ENCODE measurements around the gene ACOT6.
"Not testable (repeated sequence)": the region's sequence is repeated elsewhere in the genome, so short reads cannot be mapped to it uniquely, and the experiment has no call there.

The ACOT6 gene

DNA sequence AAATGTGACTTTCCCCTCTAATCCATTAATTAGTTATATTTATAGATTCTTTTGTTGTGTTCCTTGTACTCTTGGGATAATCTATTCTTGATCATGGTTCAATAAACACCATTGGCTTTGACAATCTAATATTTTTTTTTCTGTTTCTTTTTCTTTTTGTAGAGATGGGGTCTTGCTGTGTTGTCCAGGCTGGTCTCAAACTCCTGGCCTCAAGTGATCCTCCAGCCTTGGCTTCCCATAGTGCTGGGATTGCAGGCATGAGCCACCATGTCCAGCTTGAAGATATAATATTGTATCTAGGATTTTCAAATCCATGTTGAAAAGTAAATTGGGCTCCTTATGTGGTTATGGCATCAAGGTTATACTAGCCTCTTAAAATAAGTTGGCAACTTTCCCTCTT is 38.7 kb downstream of the ACOT6 start:
- DNase-seq (ENCODE audit: low spot score) = no peak

DNA sequence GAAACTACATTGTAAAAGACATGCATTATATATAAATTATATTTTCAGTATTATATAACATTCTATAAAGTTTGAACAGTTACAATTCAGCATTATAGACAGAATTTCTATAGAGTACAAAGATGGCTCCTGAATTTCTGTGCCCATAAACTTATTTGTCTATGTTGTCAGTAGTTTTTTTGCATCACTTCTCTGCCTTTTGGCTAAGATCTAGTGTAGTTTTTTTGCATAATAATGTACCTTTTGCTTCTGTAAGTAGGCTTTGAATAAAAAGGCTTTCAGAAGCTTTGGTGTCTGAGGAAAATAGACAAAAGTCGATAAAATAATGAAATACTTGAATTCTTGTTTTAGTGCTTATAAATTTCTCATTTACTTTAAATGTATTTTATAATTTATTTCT is 43.5 kb downstream of the ACOT6 start:
- DNase-seq (ENCODE audit: low spot score) = no peak

DNA sequence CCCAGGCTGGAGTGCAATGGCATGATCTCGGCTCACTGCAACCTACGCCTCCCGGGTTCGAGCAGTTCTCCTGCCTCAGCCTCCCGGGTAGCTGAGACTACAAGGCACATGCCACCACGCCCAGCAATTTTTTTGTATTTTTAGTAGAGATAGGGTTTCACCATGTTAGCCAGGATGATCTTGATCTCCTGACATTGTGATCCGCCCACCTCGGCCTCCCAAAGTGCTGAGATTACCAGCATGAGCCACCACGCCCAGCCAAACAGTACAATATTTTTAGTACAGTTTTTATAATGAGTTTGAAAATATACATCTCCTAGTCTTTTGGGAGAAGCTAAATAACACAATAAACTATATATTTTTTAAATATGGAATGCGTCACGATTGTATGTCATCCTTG is 46.9 kb downstream of the ACOT6 start:
- DNase-seq (ENCODE audit: low spot score) = not testable (repeated sequence)

DNA sequence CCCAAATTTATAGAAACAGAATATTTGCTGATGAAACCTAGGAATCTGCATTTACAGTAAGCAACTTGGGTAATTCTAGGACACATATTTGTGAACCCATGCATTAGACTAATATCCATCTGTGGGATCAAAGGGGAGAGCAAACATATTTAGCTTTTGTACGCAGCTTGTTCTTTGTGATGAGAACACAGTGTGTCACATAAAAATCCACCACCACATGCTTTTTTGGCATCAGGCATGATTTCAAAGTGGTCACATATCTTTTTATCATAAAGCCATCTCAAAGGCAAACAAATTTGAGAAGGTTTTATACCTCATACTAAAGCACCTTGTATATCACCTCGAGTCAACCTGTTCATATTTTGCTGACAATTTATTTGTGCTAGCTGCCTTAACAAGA is 48.2 kb downstream of the ACOT6 start:
- no peak for DNase-seq (ENCODE audit: low spot score)

DNA sequence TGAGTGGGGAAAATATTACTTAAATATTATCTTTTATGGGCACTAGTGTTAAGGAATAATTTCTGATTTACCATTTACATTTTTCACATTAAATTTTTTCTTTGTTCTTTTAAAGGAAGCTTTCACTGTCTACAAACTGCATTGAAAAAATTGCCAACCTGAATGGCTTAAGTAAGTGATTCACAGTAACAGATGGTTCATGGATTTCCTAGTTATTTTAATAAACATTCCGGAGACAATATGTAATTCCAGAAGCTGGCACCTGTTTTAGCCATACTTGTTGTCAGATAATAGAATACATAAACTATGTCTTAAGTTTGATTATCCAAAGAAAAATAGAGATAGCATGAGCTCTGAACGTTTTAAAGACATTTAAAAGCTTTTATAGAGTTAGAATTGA is 49.6 kb downstream of the ACOT6 start:
- no peak for DNase-seq (ENCODE audit: low spot score)

DNA sequence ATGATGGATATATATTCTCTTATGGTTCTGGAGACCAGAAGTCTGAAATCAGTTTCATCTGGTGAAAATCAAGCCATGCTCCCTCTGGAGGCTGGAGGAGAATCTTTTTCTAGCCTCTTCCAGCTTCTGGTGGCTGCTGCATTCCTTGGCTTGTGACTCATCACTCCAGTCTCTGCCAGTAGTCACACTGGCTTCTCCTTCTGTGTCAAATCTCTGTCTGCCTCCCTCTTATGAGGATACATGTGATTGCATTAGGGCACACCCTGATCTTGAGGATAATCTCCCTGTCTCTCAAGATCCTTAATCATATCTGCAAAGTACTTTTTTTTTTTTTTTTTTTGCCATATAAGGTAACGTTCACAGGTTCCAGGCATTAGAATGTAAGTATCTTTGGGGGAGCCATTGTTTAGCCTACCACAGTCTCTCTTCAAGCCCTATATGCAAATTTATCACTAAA is 50.2 kb downstream of the ACOT6 start:
- peak; percentile 81 for DNase-seq (ENCODE audit: low spot score)

DNA sequence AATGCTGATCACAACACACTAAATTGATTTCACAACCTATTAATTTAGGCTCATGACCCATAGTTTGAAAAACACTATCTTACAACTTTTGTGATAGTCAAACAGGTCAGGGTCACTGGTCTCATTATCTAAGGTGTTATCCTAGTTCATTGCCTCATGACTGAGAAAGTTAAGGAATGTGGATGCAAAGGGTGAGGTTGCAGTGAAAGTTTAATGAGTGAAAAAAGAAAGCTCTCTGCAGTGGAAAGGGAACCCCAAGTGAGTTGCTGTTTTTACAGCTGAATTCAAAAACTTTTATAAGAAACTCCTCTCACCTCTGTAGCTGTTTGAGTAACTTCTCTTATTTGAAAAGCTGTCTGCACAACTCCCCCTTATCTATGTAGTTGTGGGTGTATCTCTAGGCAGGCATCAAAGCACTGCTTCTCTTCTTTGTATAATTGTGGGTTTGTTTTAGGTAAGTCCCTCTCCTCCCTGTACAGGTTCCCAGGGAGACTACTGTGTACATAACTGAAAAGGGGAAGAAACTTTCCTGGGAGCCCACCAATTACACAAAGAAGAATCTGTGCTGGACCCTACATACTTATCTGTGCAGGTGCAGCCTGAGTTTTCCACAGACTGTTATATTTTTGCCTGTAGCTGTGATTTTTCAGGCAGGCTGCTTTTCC is 51.4 kb downstream of the ACOT6 start:
- DNase-seq (ENCODE audit: low spot score) = no peak

DNA sequence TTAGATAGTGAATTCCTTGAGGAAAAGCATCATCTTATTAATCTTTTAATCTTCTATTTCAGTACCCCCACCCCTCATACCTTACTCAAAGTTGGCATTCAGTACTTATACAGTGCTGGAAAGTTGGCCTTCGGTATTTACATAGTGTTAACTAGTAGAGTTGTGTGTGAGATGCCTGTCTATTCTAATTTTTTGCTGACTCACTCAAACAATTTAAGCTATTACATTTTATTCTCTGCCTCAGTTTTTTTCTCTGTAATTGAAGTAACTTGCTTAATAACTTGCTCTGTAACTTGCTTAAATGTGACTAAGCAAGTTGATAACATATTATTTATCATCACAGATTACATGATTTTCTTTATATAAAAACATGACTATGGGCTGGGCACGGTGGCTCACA is 52.8 kb downstream of the ACOT6 start:
- no peak for DNase-seq (ENCODE audit: low spot score)

DNA sequence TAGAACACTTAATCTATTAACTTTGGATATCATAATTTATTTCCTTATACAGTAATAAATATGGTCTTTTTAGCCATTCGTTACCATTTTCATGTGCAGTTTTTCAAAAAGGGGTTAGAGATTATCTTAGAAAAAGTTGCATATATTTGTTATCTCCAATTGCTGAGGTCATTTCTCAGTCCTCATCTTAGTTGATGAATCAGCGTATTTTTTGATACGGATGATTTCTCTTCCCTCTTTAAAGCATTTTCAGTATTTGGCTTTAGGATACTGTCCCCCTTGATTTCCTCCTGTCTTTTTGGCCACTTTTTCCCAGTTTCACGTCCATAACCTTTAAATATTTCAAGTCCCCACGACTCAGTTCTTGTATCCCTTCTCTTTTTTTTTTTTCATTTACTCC is 54.3 kb downstream of the ACOT6 start:
- DNase-seq (ENCODE audit: low spot score) = no peak

DNA sequence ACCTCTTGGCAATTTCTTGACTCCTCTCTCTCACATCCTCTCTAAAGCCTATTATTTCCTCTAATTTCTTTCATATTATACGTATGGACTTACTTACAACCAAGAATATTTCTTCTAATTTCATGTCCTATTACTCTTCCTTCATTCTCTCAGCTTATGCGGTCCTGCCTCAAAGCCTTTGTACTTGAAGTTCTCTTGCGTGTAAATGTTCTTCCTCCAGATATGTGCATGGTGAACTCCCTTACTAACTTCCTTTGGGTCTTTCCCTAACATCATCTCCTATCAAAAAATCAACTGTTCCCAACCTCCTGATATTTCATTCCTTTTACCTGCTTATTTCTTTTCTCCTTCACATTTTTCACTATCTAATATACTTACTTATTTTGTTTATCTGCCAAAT is 55.5 kb downstream of the ACOT6 start:
- no peak for DNase-seq (ENCODE audit: low spot score)

Measured in kidney capillary endothelial cell (primary cell).